Keratinocyte (primary cell): ENCODE data around the gene GPX8.

Source experiments
- CTCF ChIP-seq, 3 experiments: IDR thresholded peaks in 1 of 3; conservative IDR thresholded peaks in 1 of 3; optimal IDR thresholded peaks in 1 of 3; 2 replicates in 2 of 3; 3 replicates in 1 of 3; pipeline versions ENCODE3 to v1.5.1; 2011; ENCODE audit warnings: low read length in 3 of 3, mild to moderate bottlenecking in 3 of 3, moderate library complexity in 2 of 3, control low read depth in 1 of 3, inconsistent platforms in 1 of 3; ENCODE audit not compliant: insufficient read depth in 2 of 3; ENCODE audit errors: extremely low read depth in 1 of 3
- EZH2 ChIP-seq: IDR thresholded peaks from one replicate; pipeline ENCODE4 v1.6.1; 2012; ENCODE audit warnings: inconsistent platforms, mild to moderate bottlenecking, low read length, moderate library complexity

GRCh38 chr5:55177078-55177477 is 17.1 kb downstream of the GPX8 start:
- TF ChIP-seq CTCF (optimal IDR thresholded peaks at IDR 0.05 in 1 of 3, IDR thresholded peaks at IDR 0.05 in 1 of 3, conservative IDR thresholded peaks at IDR 0.05 in 1 of 3; ENCODE audit: extremely low read depth in 1 of 3, insufficient read depth in 2 of 3, low read length in 3 of 3) (no peak), EZH2 (no peak)
